Right renal pelvis (tissue), 4 donors: ENCODE results near the gene REEP6. TPM values are rescaled to one million over a fixed set of nuclear protein-coding genes. Genes with fewer than 3 reads are reported as not detected.

Source experiments
- DNase-seq, 4 donors: peaks; one replicate each; pipeline ENCODE4 v3.0.0-alpha.2; 2013; ENCODE audit warnings: low read depth in 4 of 4, low spot score in 3 of 4, missing footprints in 1 of 4
- polyA plus RNA-seq, 4 donors: library from polyadenylated mRNA; unstranded; fragments of 120-200 nt; gene quantifications; one replicate each; pipeline ENCODE4 v1.2.1, GENCODE V29; 2013; ENCODE audit not compliant: insufficient read length in 4 of 4

The REEP6 gene
- polyA plus RNA-seq, 4 donors = 9.9 to 31.5 (median 17.0) TPM

DNA sequence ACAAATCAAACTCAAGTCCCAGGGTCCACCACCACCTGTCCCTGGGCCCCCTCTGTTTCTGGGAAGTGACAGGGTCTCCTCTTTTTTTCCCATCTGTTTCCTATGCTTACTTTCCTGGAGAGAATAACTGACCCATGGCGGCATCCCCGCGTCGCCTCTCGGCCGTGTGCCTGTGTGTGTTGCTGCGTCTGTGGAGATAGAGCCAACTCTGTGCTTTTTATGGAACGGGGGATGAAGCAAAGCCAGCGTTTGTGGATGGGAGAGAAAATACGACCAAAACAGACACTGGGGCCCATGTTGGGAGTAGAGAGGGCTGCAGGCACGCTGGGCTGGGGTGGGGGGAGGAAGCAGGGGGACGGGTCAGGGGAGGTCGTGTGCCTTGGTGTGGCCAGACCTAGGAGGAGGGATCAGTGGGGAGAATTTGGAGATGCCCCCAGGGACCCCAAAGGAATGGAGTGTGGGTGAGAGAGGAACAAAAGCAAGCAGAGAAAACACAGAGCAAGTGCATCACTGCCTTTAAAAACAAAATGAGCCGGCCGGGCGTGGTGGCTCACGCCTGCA, 49.5 kb downstream of the REEP6 start:
- no peak for DNase-seq

Other genes with a start within 250 kb of the REEP6 start
- gene ATP5F1D, start 249.4 kb upstream of the REEP6 start, polyA plus RNA-seq = 100 to 1,000 TPM in 2 of 4 donors, 10 to 100 TPM in 2; 85.5 to 156 (median 99.3) TPM
- gene MIDN, start 242.6 kb upstream of the REEP6 start, polyA plus RNA-seq = 10 to 100 TPM; 50.1 to 66.0 (median 52.7) TPM
- 100 to 1,000 TPM; 713 to 749 (median 717) TPM for gene CIRBP, start 221.8 kb upstream of the REEP6 start, polyA plus RNA-seq
- gene FAM174C, start 215.7 kb upstream of the REEP6 start, polyA plus RNA-seq = 10 to 100 TPM; 18.7 to 30.6 (median 19.8) TPM
- 1 to 10 TPM; 1.6 to 4.0 (median 2.1) TPM for gene EFNA2, start 205.3 kb upstream of the REEP6 start, polyA plus RNA-seq
- gene NDUFS7, start 107.3 kb upstream of the REEP6 start, polyA plus RNA-seq = 100 to 1,000 TPM in 1 of 4 donors, 10 to 100 TPM in 3; 50.1 to 105 (median 55.7) TPM
- 10 to 100 TPM; 26.9 to 49.8 (median 30.8) TPM for gene GAMT, start 89.6 kb upstream of the REEP6 start, polyA plus RNA-seq
- gene DAZAP1, start 83.6 kb upstream of the REEP6 start, polyA plus RNA-seq = 10 to 100 TPM; 77.5 to 89.8 (median 83.4) TPM
- gene RPS15, start 52.8 kb upstream of the REEP6 start, polyA plus RNA-seq = 100 to 1,000 TPM; 509 to 913 (median 548) TPM
- gene APC2, start 41.1 kb upstream of the REEP6 start, polyA plus RNA-seq = 1 to 10 TPM in 3 of 4 donors, under 1 TPM in 1; 0.97 to 1.8 (median 1.5) TPM
- gene C19orf25, start 12.0 kb upstream of the REEP6 start, polyA plus RNA-seq = 10 to 100 TPM; 22.3 to 38.3 (median 25.8) TPM
- 1 to 10 TPM; 3.4 to 7.9 (median 5.1) TPM for gene PCSK4, start 831 bp upstream of the REEP6 start, polyA plus RNA-seq
- gene ADAMTSL5, start 21.8 kb downstream of the REEP6 start, polyA plus RNA-seq = 1 to 10 TPM in 2 of 4 donors, under 1 TPM in 2; 0.24 to 1.5 (median 0.80) TPM
- under 1 TPM; 0.13 to 0.36 (median 0.16) TPM for gene PLK5, start 32.9 kb downstream of the REEP6 start, polyA plus RNA-seq
- 10 to 100 TPM; 23.7 to 40.4 (median 26.3) TPM for gene MEX3D, start 77.1 kb downstream of the REEP6 start, polyA plus RNA-seq
- 10 to 100 TPM; 50.6 to 80.7 (median 53.1) TPM for gene MBD3, start 101.7 kb downstream of the REEP6 start, polyA plus RNA-seq
- 100 to 1,000 TPM; 104 to 157 (median 119) TPM for gene UQCR11, start 114.3 kb downstream of the REEP6 start, polyA plus RNA-seq
- 100 to 1,000 TPM; 101 to 127 (median 108) TPM for gene TCF3, start 161.4 kb downstream of the REEP6 start, polyA plus RNA-seq